DOHH2 (cell line): ENCODE results near the gene NETO2.

Source experiments
- CTCF ChIP-seq: fragments of 200-600 bp; sonication (generic); IDR thresholded peaks from one replicate; pipeline ENCODE4 v1.5.1; 2014; ENCODE audit warnings: antibody characterized with exemption, mild to moderate bottlenecking, low read depth, low read length; ENCODE audit not compliant: poor library complexity, severe bottlenecking
- EZH2phosphoT487 ChIP-seq: fragments of 200-600 bp; sonication (generic); IDR thresholded peaks from 2 replicates; pipeline ENCODE4 v1.6.1; 2017; ENCODE audit warnings: borderline replicate concordance, mild to moderate bottlenecking, antibody characterized with exemption, low read length, moderate library complexity, mixed read lengths

- TF ChIP-seq CTCF (no peak), EZH2phosphoT487 (no peak)
Measured at GRCh38 chr16:47069841-47070584, 73.7 kb downstream of the NETO2 start.
